Measurements from ENCODE around the gene UNC13D. TPM values are rescaled to one million over a fixed set of nuclear protein-coding genes. Genes with fewer than 3 reads are reported as not detected.
"Not testable (repeated sequence)": the region's sequence is repeated elsewhere in the genome, so short reads cannot be mapped to it uniquely, and the experiment has no call there.

UNC13D gene
- total RNA-seq (2014; rRNA removed; shearing (Covaris generic)) = 0.57 and 0.66 TPM in 2 replicates
- polyA plus RNA-seq (2014; cell fraction: nucleus; rRNA removed) = 1.2 and 1.6 TPM in 2 replicates

- no peak for DNase-seq (ENCODE audit: extremely low read depth, low read depth)
Observed at GRCh38 chr17:75843577-75844529, at the start of gene UNC13D. TSS of gene UNC13D (minus strand) at chr17:75844404. CDS start at chr17:75844337, 67 bp downstream.

- DNase-seq (ENCODE audit: extremely low read depth, low read depth) = no peak
Observed at GRCh38 chr17:75893305-75894048, 49.3 kb upstream of the UNC13D start.

GRCh38 chr17:75892556-75893224, 48.5 kb upstream of the UNC13D start:
- DNase-seq (ENCODE audit: extremely low read depth, low read depth) = no peak

GRCh38 chr17:75891605-75892555, 47.7 kb upstream of the UNC13D start:
- DNase-seq (ENCODE audit: extremely low read depth, low read depth) = no peak

- no peak for DNase-seq (ENCODE audit: extremely low read depth, low read depth)
Observed at GRCh38 chr17:75891022-75891604, 46.9 kb upstream of the UNC13D start.

GRCh38 chr17:75889454-75889853, 45.2 kb upstream of the UNC13D start:
- no peak for DNase-seq (ENCODE audit: extremely low read depth, low read depth)

- no peak for DNase-seq (ENCODE audit: extremely low read depth, low read depth)
Observed at GRCh38 chr17:75888484-75888883, 44.3 kb upstream of the UNC13D start.

- DNase-seq (ENCODE audit: extremely low read depth, low read depth) = not testable (repeated sequence)
Observed at GRCh38 chr17:75885860-75886259, 41.7 kb upstream of the UNC13D start.

GRCh38 chr17:75885431-75885830, 41.2 kb upstream of the UNC13D start:
- no peak for DNase-seq (ENCODE audit: extremely low read depth, low read depth)

- no peak for DNase-seq (ENCODE audit: extremely low read depth, low read depth)
Observed at GRCh38 chr17:75881678-75882454, 37.7 kb upstream of the UNC13D start.

GRCh38 chr17:75880266-75880665, 36.1 kb upstream of the UNC13D start:
- DNase-seq (ENCODE audit: extremely low read depth, low read depth) = no peak

GRCh38 chr17:75878174-75878998, 34.2 kb upstream of the UNC13D start, which contains the start of gene TRIM47:
TSS of gene TRIM47 (minus strand) at chr17:75878581. CDS start at chr17:75878548, 33 bp downstream.
- DNase-seq (ENCODE audit: extremely low read depth, low read depth) = peak; percentile 54

GRCh38 chr17:75877752-75878173, 33.6 kb upstream of the UNC13D start:
- peak; percentile 69 for DNase-seq (ENCODE audit: extremely low read depth, low read depth)

- peak; percentile 85 for DNase-seq (ENCODE audit: extremely low read depth, low read depth)
Observed at GRCh38 chr17:75876938-75877751, 32.9 kb upstream of the UNC13D start.

- no peak for DNase-seq (ENCODE audit: extremely low read depth, low read depth)
Observed at GRCh38 chr17:75876190-75876937, 32.2 kb upstream of the UNC13D start.

GRCh38 chr17:75875940-75876189, 31.7 kb upstream of the UNC13D start:
- DNase-seq (ENCODE audit: extremely low read depth, low read depth) = peak; percentile 53
